Subcutaneous abdominal adipose tissue (tissue), 5 donors: ENCODE results near the gene KIF24.
"Not testable (repeated sequence)": the region's sequence is repeated elsewhere in the genome, so short reads cannot be mapped to it uniquely, and the experiment has no call there.

Experiments
- H3K27ac ChIP-seq: one replicate; pipeline ENCODE4 v1.7.0; 2013; ENCODE audit warnings: low read depth, mild to moderate bottlenecking, inconsistent platforms, low read length, moderate library complexity
- H3K27me3 ChIP-seq, 5 donors: one replicate each; pipeline ENCODE4 v1.7.0; 2013; ENCODE audit warnings: low read length in 5 of 5, inconsistent platforms in 1 of 5; ENCODE audit not compliant: control insufficient read depth in 5 of 5, insufficient read depth in 4 of 5
- H3K36me3 ChIP-seq, 5 donors: one replicate each; pipeline ENCODE4 v1.7.0; 2013; ENCODE audit warnings: low read length in 5 of 5; ENCODE audit not compliant: control insufficient read depth in 5 of 5, insufficient read depth in 5 of 5
- H3K4me1 ChIP-seq, 5 donors: one replicate each; pipeline ENCODE4 v1.7.0; 2013; ENCODE audit warnings: low read length in 5 of 5, mild to moderate bottlenecking in 3 of 5, moderate library complexity in 1 of 5; ENCODE audit not compliant: control insufficient read depth in 5 of 5, insufficient read depth in 5 of 5
- H3K4me3 ChIP-seq, 5 donors: one replicate each; pipeline ENCODE4 v1.7.0; 2013; ENCODE audit warnings: low read length in 5 of 5, low read depth in 1 of 5
- H3K9ac ChIP-seq, 5 donors: one replicate each; pipeline ENCODE4 v1.7.0; 2013; ENCODE audit warnings: low read length in 5 of 5, mild to moderate bottlenecking in 4 of 5, moderate library complexity in 3 of 5
- H3K9me3 ChIP-seq, 5 donors: one replicate each; pipeline ENCODE4 v1.7.0; 2013; ENCODE audit warnings: low read length in 5 of 5; ENCODE audit not compliant: control insufficient read depth in 5 of 5
- donor health status: healthy.
- donor health status: healthy.
- donor health status: healthy.
- donor health status: healthy.
- donor health status: healthy.

The KIF24 gene

DNA sequence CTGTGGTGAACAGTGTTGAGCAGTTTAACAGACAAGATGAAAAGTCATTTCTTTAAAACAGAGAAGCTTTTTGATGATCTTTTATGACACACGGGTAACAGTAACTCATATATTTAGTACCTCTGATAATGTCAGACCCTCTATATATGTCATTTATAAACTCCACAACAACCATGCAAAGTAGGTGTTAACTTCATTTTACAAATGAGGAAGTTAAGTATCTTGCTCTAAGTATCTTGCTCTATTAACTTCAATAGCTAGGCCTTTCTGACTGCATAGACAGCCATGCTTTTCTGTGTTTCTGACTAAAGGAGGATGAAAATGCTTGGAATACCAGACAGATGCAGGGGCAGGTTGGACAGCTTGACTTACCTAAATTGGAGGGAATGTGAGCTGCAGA is 2.1 kb upstream of the KIF24 start:
- no peak overlapping the region for H3K4me3 ChIP-seq
- peaks cover 3 to 22% (median 17%) of the 10 kb centered on the region in 5 donors for H3K4me1 ChIP-seq
- no peaks in the 10 kb centered on the region for H3K9me3 ChIP-seq
- no peak overlapping the region for H3K27ac ChIP-seq
- no peaks in the 10 kb centered on the region for H3K27me3 ChIP-seq
- H3K9ac ChIP-seq = no peak overlapping the region
- peaks cover 0 to 12% (median 0%) of the 10 kb centered on the region in 5 donors for H3K36me3 ChIP-seq

DNA sequence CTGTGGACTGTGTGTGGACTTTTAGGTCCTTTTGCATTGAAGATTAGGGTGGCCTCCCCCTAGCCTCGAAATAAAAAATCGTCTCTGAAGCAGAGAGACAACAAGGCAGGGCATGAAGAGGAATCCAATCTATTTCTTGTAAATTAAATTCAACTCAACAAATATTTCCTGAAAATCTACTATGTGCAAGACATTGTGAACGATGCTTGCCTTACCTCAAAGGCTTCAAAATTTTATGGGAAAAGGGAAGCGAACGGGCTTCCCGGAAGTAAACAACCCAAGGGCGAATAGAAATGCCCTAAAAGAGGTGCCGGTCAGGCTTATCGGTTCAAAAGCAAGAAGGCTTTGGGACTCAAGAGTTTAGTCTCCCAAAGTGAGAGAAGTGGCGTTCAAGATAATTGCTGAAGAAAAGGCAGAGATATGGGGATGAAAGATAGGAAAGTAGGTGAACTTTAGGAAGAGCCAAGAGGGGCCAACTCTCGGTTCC is 525 bp downstream of the KIF24 start:
- H3K27ac ChIP-seq = peak overlapping the region; percentile 75
- peak overlapping the region in 4 of 5 donors; percentile 72 to 83 (median 76) for H3K9ac ChIP-seq
- no peaks in the 10 kb centered on the region for H3K9me3 ChIP-seq
- peak overlapping the region; percentile 64 to 80 (median 76) for H3K4me3 ChIP-seq
- H3K27me3 ChIP-seq = no peaks in the 10 kb centered on the region
- H3K36me3 ChIP-seq = no peaks in the 10 kb centered on the region
- peaks cover 3 to 22% (median 17%) of the 10 kb centered on the region in 5 donors for H3K4me1 ChIP-seq

DNA sequence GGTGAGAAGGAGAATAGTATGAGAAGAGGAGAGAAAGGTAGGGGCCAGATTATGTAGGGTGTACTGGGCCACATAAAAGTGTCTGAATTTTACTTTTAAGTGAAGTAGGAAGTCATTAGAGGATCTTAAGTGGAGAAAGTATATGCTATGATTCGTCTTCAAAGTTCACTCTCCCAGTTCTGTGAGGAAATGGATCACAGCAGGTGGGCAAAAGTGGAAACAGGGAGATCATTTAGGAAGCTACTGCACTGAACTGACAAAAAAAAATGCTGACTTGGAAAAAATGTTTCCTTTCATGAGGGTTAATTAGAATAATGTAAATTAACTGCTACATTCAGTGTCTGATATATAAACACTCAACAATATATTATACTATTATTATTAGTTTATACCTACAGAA is 2.4 kb downstream of the KIF24 start:
- H3K9me3 ChIP-seq = no peaks in the 10 kb centered on the region
- no peaks in the 10 kb centered on the region for H3K27me3 ChIP-seq
- no peak overlapping the region for H3K27ac ChIP-seq
- no peak overlapping the region for H3K4me3 ChIP-seq
- H3K4me1 ChIP-seq = peaks cover 3 to 22% (median 17%) of the 10 kb centered on the region in 5 donors
- no peak overlapping the region for H3K9ac ChIP-seq
- H3K36me3 ChIP-seq = no peaks in the 10 kb centered on the region

DNA sequence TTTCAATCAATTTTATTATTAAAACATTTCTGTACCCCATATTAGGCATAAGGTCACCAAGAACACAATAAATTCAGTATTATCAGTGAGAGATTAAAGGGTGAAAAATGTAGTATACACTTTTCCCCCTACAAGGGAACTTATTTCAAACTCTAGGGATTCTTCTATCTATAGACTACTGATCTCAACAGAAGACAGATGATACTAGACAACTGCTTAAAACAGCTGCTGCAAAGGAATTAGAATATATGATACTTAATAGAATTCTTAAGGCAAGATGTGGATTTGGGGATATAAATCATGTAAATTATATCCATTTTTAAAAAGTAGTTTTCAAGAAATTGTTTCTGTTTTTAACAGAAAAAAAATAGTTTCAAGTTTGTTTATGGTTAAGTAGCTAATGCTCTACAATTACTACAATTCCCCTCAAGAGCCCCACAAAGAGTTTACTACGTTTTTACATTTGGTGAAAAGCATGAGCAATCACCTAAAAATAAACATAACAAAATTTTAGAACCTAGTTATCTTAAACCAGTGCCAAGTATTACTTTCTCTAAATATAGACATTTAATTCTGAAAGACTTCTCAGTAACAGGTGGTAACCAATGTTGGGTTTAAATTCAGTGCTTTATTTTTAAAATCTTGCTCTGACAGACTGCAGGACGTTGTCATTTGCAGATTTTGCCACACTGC is 6.0 kb downstream of the KIF24 start:
- peak overlapping the region in 1 of 5 donors; percentile 25 for H3K9ac ChIP-seq
- H3K27me3 ChIP-seq = no peaks in the 10 kb centered on the region
- no peak overlapping the region for H3K27ac ChIP-seq
- H3K4me3 ChIP-seq = no peak overlapping the region
- H3K36me3 ChIP-seq = no peaks in the 10 kb centered on the region
- H3K9me3 ChIP-seq = no peaks in the 10 kb centered on the region
- H3K4me1 ChIP-seq = peaks cover 0 to 2% (median under 1%) of the 10 kb centered on the region in 5 donors

GRCh38 chr9:34321451-34321850 is 7.6 kb downstream of the KIF24 start:
- no peaks in the 10 kb centered on the region for H3K4me1 ChIP-seq
- no peaks in the 10 kb centered on the region for H3K27me3 ChIP-seq
- no peak overlapping the region for H3K27ac ChIP-seq
- H3K9ac ChIP-seq = no peak overlapping the region
- H3K4me3 ChIP-seq = no peak overlapping the region
- H3K9me3 ChIP-seq = no peaks in the 10 kb centered on the region
- H3K36me3 ChIP-seq = no peaks in the 10 kb centered on the region

- Histone ChIP-seq H3K4me1 (no peaks in the 10 kb centered on the region), H3K4me3 (no peak overlapping the region), H3K27ac (no peak overlapping the region), H3K36me3 (no peaks in the 10 kb centered on the region), H3K27me3 (no peaks in the 10 kb centered on the region), H3K9ac (no peak overlapping the region), H3K9me3 (no peaks in the 10 kb centered on the region)
Observed at GRCh38 chr9:34318163-34318790, 10.8 kb downstream of the KIF24 start.

GRCh38 chr9:34317436-34317835 is 11.6 kb downstream of the KIF24 start:
- no peaks in the 10 kb centered on the region for H3K4me1 ChIP-seq
- H3K9ac ChIP-seq = no peak overlapping the region
- H3K27me3 ChIP-seq = no peaks in the 10 kb centered on the region
- H3K27ac ChIP-seq = no peak overlapping the region
- H3K4me3 ChIP-seq = no peak overlapping the region
- no peaks in the 10 kb centered on the region for H3K9me3 ChIP-seq
- no peaks in the 10 kb centered on the region for H3K36me3 ChIP-seq

DNA sequence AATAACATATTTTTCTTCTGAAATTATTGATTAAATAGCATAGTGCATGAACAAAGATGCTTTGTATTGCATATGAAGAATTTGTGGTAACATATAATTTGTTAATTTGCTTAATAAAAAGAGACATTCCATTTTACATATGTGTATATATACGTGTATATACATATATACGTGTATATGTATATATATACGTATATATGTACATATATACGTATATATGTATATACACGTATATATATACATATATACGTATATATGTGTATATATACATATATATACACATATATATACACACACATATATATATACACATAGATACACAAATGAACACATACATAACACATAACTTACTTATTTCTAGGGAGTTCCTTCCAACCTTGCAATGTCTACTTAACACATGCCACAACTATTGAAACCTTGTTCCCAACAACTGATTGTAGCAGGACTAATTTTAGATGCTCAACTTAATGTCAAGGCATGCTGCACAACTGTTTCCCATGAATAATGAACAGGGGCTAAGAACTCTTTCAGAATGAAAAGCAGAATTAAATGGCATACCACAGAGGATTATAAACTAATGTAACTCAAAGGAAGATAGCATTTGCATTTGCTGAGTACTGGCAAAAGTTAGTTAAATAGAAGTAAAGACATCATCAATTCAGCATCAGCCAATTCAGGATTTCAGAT is 17.4 kb downstream of the KIF24 start:
- Histone ChIP-seq H3K27me3 (no peaks in the 10 kb centered on the region), H3K9ac (no peak overlapping the region), H3K27ac (no peak overlapping the region), H3K4me3 (no peak overlapping the region), H3K4me1 (no peaks in the 10 kb centered on the region), H3K36me3 (no peaks in the 10 kb centered on the region), H3K9me3 (no peaks in the 10 kb centered on the region)

- no peak overlapping the region for H3K9ac ChIP-seq
- H3K4me3 ChIP-seq = no peak overlapping the region
- H3K9me3 ChIP-seq = no peaks in the 10 kb centered on the region
- no peaks in the 10 kb centered on the region for H3K36me3 ChIP-seq
- no peaks in the 10 kb centered on the region for H3K27me3 ChIP-seq
- no peak overlapping the region for H3K27ac ChIP-seq
- H3K4me1 ChIP-seq = no peaks in the 10 kb centered on the region
Observed at GRCh38 chr9:34310215-34310614, 18.9 kb downstream of the KIF24 start.

DNA sequence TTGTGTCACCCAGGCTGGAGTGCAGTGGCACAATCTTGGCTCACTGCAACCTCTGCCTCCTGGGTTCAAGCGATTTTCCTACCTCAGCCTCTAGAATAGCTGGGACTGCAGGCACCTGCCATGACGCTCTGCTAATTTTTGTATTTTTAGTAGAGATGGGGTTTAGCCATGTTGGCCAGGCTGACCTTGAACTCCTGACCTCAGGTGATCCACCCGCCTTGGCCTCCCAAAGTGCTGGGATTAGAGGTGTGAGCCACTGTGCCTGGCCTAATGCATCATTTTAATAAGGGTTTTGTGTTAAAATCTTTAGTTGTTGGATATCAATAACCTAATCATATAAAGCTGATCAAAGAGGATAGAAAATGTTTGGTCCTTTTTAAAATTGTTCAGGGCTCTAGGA is 20.8 kb downstream of the KIF24 start:
- H3K27ac ChIP-seq, H3K9me3 ChIP-seq, H3K9ac ChIP-seq, H3K27me3 ChIP-seq, H3K36me3 ChIP-seq, H3K4me3 ChIP-seq, H3K4me1 ChIP-seq: not testable (repeated sequence)
